Ascending aorta (tissue), 2 donors: ENCODE data around the gene TSPAN3. TPM values are rescaled to one million over a fixed set of nuclear protein-coding genes. Genes with fewer than 3 reads are reported as not detected.

Experiments
- DNase-seq, 2 donors: peaks; one replicate each; pipeline ENCODE4 v3.0.0-alpha.2; 2019; ENCODE audit warnings: low spot score in 2 of 2
- H3K27ac ChIP-seq, 2 donors: fragments of 200-600 bp; sonication (generic); one replicate each; pipeline ENCODE4 v1.5.1; 2016 to 2017; ENCODE audit warnings: mild to moderate bottlenecking in 1 of 2
- H3K27me3 ChIP-seq: fragments of 200-600 bp; sonication (generic); one replicate; pipeline ENCODE4 v1.5.1; 2017
- H3K36me3 ChIP-seq, 2 donors: fragments of 200-600 bp; sonication (generic); one replicate each; pipeline ENCODE4 v1.5.1; 2016
- H3K4me1 ChIP-seq, 2 donors: fragments of 200-600 bp; sonication (generic); one replicate each; pipeline ENCODE4 v1.5.1; 2016 to 2017; ENCODE audit warnings: mild to moderate bottlenecking in 1 of 2
- H3K4me3 ChIP-seq, 2 donors: fragments of 200-600 bp; sonication (generic); one replicate each; pipeline ENCODE4 v1.5.1; 2016 to 2017; ENCODE audit warnings: mild to moderate bottlenecking in 1 of 2
- H3K9me3 ChIP-seq, 2 donors: fragments of 200-600 bp; sonication (generic); one replicate each; pipeline ENCODE4 v1.5.1; 2016
- intact Hi-C: fragments of 100-400 bp; cut with DNase I; formaldehyde crosslinking; loops from one replicate; pipeline ENCODE4 v1.15.1; 2023
- total RNA-seq: library from RNA; depleted of rRNA; stranded (reverse); fragments of >200 nt; gene quantifications from one replicate; pipeline ENCODE4 v1.1.0, GENCODE V29; 2016
- TF ChIP-seq, protein P1 (sequence below), 3 experiments: fragments of 200-600 bp in 2 of 3; fragments of 450-650 bp in 1 of 3; sonication (generic) in 2 of 3; IDR thresholded peaks; one replicate each; pipeline ENCODE4 v1.5.1; 2016 to 2019; ENCODE audit warnings: antibody characterized with exemption in 3 of 3, mild to moderate bottlenecking in 1 of 3, moderate library complexity in 1 of 3

TSPAN3 gene
- total RNA-seq, 1 donor from 2014 or later, result 98.2 TPM

DNA sequence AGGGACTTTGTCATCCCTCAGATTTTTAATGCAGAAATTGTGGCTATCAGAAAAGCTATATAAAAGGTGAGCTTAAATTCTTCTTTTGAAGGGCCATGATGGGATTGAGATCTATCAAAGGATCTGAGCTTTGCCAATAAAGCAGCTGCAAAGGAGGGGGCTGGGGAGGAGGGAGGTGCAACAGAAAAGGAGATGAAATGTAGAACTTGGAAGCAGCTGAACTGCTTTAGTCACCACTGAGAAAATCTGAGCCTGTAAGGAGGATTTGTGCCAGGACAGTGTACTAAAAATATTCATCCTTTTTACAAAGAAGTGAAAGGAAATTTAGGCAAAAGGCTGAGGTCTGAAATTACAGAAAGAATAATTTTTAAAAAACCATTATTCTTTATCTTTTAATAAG is 10.4 kb downstream of the TSPAN3 start:
- Histone ChIP-seq H3K9me3 (no peaks in the 10 kb centered on the region), H3K4me3 (peak overlapping the region in 1 of 2 donors; percentile 27), H3K36me3 (no peaks in the 10 kb centered on the region), H3K27ac (peak overlapping the region; percentile 62 to 69), H3K4me1 (peaks cover 5 to 27% of the 10 kb centered on the region in 2 donors), H3K27me3 (no peaks in the 10 kb centered on the region)
- intact Hi-C loops, result no loop called here
- TF ChIP-seq, protein P1, sequence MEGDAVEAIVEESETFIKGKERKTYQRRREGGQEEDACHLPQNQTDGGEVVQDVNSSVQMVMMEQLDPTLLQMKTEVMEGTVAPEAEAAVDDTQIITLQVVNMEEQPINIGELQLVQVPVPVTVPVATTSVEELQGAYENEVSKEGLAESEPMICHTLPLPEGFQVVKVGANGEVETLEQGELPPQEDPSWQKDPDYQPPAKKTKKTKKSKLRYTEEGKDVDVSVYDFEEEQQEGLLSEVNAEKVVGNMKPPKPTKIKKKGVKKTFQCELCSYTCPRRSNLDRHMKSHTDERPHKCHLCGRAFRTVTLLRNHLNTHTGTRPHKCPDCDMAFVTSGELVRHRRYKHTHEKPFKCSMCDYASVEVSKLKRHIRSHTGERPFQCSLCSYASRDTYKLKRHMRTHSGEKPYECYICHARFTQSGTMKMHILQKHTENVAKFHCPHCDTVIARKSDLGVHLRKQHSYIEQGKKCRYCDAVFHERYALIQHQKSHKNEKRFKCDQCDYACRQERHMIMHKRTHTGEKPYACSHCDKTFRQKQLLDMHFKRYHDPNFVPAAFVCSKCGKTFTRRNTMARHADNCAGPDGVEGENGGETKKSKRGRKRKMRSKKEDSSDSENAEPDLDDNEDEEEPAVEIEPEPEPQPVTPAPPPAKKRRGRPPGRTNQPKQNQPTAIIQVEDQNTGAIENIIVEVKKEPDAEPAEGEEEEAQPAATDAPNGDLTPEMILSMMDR (IDR thresholded peaks at IDR 0.05), result no peak
- DNase-seq, result no peak

DNA sequence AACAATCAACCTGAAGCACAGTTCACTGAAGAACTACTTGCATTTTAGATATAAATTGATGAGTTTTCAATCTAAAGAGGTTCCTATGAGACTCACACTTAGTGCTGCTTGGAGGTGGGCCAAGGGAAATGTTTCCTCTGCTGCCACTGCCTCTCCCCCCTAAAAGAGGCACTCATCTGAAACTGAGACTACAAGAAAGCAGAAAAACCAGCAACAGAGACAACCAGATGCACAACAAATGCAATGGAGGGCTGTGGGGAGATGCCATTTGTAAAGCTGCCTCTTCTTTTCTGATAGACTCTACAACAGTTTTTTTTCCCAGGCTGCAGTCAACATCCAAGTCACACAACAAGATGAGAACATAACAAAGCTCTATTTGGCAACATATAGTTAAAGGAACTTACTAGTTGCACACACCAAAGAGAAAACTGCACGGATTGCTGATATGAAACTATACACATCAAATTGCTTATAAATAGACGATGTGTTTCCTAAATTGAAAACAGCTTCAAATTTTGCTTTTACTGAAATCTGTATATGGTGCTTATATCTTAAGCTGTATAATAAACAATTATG is 11.0 kb downstream of the TSPAN3 start:
- Histone ChIP-seq H3K36me3 (no peaks in the 10 kb centered on the region), H3K4me3 (no peak overlapping the region), H3K4me1 (peaks cover 5 to 27% of the 10 kb centered on the region in 2 donors), H3K27me3 (no peaks in the 10 kb centered on the region), H3K27ac (no peak overlapping the region), H3K9me3 (no peaks in the 10 kb centered on the region)
- DNase-seq, result no peak
- TF ChIP-seq, protein P1 (IDR thresholded peaks at IDR 0.05), result no peak
- intact Hi-C loops, result no loop called here

DNA sequence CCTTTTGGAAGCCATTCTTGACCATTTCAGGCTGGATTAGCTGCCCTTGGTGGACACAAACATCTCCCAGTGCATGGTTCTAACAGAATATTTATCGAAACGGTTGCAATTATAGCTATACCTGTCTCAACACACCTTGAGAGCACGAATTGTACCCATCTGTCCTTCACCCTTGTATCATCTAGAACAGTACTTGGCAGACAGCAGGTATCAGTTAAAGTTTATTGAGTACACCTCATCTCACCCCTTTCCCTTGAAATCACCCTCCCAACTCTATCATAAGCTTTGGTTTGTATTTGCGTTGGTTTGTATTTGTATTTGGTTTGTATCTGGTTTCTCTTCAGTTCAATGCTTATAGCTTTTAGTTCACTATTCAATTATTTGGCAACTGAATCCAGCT is 12.4 kb downstream of the TSPAN3 start:
- no peak for DNase-seq
- peaks cover 5 to 22% of the 10 kb centered on the region in 2 donors for H3K4me1 ChIP-seq

GRCh38 chr15:77057685-77058084 is 13.2 kb downstream of the TSPAN3 start:
- intact Hi-C loops, result no loop called here
- Histone ChIP-seq H3K27me3 (no peaks in the 10 kb centered on the region), H3K9me3 (no peaks in the 10 kb centered on the region), H3K36me3 (peaks cover 0 to 2% of the 10 kb centered on the region in 2 donors), H3K27ac (no peak overlapping the region), H3K4me1 (peaks cover 5 to 22% of the 10 kb centered on the region in 2 donors), H3K4me3 (no peak overlapping the region)
- DNase-seq, result no peak
- TF ChIP-seq, protein P1 (IDR thresholded peaks at IDR 0.05), result no peak

More for the DNA sequence above, 12.4 kb downstream of the TSPAN3 start:
- H3K4me3 ChIP-seq, result no peak overlapping the region
- H3K36me3 ChIP-seq, result no peaks in the 10 kb centered on the region
- TF ChIP-seq, protein P1 (IDR thresholded peaks at IDR 0.05), result no peak
- intact Hi-C loops, result no loop called here
- H3K9me3 ChIP-seq, result no peaks in the 10 kb centered on the region
- H3K27me3 ChIP-seq, result no peaks in the 10 kb centered on the region
- H3K27ac ChIP-seq, result no peak overlapping the region

DNA sequence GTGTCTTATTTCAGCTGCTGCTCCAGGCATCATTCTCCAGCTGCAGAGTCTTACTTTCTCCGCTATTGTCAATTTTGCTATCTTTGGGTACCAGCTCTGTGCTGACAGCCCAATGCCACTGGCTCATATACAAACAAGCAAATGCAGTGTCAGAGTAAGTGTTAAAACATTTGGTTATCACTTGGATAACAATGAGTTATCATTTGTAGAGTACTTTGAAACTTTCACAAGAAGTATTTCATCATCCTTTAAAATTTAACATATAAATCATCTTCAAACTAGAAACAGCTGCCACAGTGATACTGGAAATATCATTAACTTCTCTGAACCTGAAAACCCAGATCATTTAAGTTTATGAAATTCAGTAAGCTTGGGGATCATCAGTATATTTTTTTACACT is 13.8 kb downstream of the TSPAN3 start:
- TF ChIP-seq, protein P1 (IDR thresholded peaks at IDR 0.05), result no peak
- H3K27me3 ChIP-seq, result no peaks in the 10 kb centered on the region
- H3K36me3 ChIP-seq, result peaks cover 0 to 8% of the 10 kb centered on the region in 2 donors
- H3K27ac ChIP-seq, result no peak overlapping the region
- peaks cover 5 to 22% of the 10 kb centered on the region in 2 donors for H3K4me1 ChIP-seq
- no peaks in the 10 kb centered on the region for H3K9me3 ChIP-seq
- intact Hi-C loops, result no loop called here
- no peak overlapping the region for H3K4me3 ChIP-seq
- no peak for DNase-seq
